C4-2B (cell line): Measurements from ENCODE around the gene TECPR1.

Source experiments
- H3K27ac ChIP-seq: fragments of 450-650 bp; 2 replicates; pipeline ENCODE4 v1.5.1; 2017
- CTCF ChIP-seq: fragments of 450-650 bp; conservative IDR thresholded peaks from 2 replicates; pipeline ENCODE4 v1.5.1; 2017; ENCODE audit warnings: mild to moderate bottlenecking
- ZFX ChIP-seq: fragments of 450-650 bp; IDR thresholded peaks from 2 replicates; pipeline ENCODE4 v1.6.1; 2017

TECPR1 gene

GRCh38 chr7:98230746-98231471, 21.1 kb downstream of the TECPR1 start:
- no peak overlapping the region for H3K27ac ChIP-seq
- TF ChIP-seq ZFX (no peak), CTCF (no peak)

GRCh38 chr7:98229991-98230745, 21.9 kb downstream of the TECPR1 start:
- no peak overlapping the region for H3K27ac ChIP-seq
- TF ChIP-seq ZFX = no peak
- no peak for TF ChIP-seq CTCF

- TF ChIP-seq ZFX (no peak), CTCF (no peak)
- no peak overlapping the region for H3K27ac ChIP-seq
Observed at GRCh38 chr7:98229441-98229840, 22.6 kb downstream of the TECPR1 start.

GRCh38 chr7:98228801-98229200, 23.2 kb downstream of the TECPR1 start:
- H3K27ac ChIP-seq = no peak overlapping the region
- TF ChIP-seq CTCF (no peak), ZFX (no peak)

- H3K27ac ChIP-seq = no peak overlapping the region; the same call in 1 of the 2 replicates
- no peak for TF ChIP-seq ZFX
- TF ChIP-seq CTCF = no peak
Observed at GRCh38 chr7:98227939-98228338, 24.1 kb downstream of the TECPR1 start.

- no peak for TF ChIP-seq ZFX
- no peak for TF ChIP-seq CTCF
- H3K27ac ChIP-seq = peak overlapping the region; percentile 82
Observed at GRCh38 chr7:98225913-98226614, 26.0 kb downstream of the TECPR1 start.
